Neuron (in vitro differentiated cells): ENCODE results near the gene FARSA.
"Not testable (repeated sequence)": the region's sequence is repeated elsewhere in the genome, so short reads cannot be mapped to it uniquely, and the experiment has no call there.

Experiments
- H2AFZ ChIP-seq: one replicate; pipeline ENCODE4 v1.6.1; 2013; ENCODE audit warnings: low read depth, mild to moderate bottlenecking, inconsistent platforms, low read length, moderate library complexity
- H3K27me3 ChIP-seq: one replicate; pipeline ENCODE4 v1.6.1; 2013; ENCODE audit warnings: low read length; ENCODE audit not compliant: insufficient read depth
- H3K36me3 ChIP-seq: one replicate; pipeline ENCODE4 v1.6.1; 2013; ENCODE audit warnings: low read length; ENCODE audit not compliant: insufficient read depth
- H3K4me1 ChIP-seq: one replicate; pipeline ENCODE4 v1.6.1; 2013; ENCODE audit warnings: low read length; ENCODE audit not compliant: insufficient read depth
- H3K4me3 ChIP-seq: 2 replicates; pipeline ENCODE4 v1.5.1; 2013; ENCODE audit warnings: mild to moderate bottlenecking, low read length, moderate library complexity
- H3K9me3 ChIP-seq: one replicate; pipeline ENCODE4 v1.6.1; 2013; ENCODE audit warnings: low read length

Gene FARSA

DNA sequence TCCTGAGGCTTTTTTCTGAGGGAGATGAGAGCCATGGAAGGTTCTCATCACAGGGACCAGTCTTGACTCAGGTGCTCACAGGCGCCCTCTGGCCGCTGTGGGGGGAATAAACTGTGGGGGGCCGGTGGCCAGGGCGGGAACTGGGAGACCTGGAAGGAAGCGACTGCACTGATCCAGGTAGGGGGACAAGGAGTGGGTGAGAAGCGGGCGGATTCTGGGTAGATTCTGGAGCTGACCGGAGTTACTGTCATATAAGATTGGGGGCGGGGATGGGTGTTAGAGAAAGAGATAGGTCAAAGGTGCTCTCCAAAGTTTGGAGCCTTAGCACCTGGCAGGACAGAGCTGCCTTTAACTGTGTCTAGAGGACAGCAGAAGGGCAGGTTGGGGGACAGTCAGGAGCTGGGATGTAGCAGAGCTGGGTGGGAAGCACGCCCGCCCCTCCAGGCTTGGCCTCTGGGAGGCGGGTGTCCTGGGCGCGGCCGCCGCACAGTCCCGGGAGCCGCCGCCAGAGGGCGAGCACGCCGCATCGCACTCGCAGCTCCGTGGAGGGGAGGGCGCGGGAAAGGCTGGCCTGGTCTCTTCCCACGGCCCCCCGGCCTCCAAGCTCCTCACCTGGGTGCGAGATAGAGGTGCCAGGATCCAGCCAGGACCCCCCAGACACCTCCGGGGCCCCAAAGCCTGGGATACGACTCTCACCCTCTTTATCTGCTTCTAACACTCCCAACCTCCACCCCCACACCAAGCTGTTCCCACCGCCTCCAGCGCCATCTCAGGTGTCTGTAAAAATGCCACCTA is 31.7 kb upstream of the FARSA start:
- Histone ChIP-seq H3K27me3 (no peaks in the 10 kb centered on the region), H3K9me3 (no peaks in the 10 kb centered on the region), H3K4me1 (peaks cover 8% of the 10 kb centered on the region), H2AFZ (peak overlapping the region; percentile 42), H3K4me3 (peak overlapping the region; percentile 35), H3K36me3 (no peaks in the 10 kb centered on the region)

DNA sequence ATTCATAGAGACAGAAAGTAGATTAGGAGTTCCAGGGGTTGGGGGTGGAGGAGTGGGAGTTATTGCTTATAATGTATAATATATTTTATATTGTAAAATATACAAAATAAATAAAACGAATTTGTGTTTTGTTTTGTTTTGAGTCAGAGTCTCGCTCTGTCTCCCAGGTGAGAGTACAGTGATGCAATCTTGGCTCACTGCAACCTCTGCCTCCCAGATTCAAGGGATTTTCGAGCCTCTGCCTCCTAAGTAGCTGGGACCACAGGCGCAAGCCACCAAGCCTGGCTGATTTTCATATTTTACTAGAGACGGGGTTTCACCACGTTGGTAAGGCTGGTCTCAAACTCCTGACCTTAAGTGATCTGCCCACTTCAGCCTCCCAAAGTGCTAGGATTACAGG is 26.0 kb upstream of the FARSA start:
- no peak overlapping the region for H3K4me3 ChIP-seq
- peaks cover 10% of the 10 kb centered on the region for H3K36me3 ChIP-seq
- peaks cover 9% of the 10 kb centered on the region for H3K4me1 ChIP-seq
- H2AFZ ChIP-seq, result no peak overlapping the region
- no peaks in the 10 kb centered on the region for H3K27me3 ChIP-seq
- no peaks in the 10 kb centered on the region for H3K9me3 ChIP-seq

DNA sequence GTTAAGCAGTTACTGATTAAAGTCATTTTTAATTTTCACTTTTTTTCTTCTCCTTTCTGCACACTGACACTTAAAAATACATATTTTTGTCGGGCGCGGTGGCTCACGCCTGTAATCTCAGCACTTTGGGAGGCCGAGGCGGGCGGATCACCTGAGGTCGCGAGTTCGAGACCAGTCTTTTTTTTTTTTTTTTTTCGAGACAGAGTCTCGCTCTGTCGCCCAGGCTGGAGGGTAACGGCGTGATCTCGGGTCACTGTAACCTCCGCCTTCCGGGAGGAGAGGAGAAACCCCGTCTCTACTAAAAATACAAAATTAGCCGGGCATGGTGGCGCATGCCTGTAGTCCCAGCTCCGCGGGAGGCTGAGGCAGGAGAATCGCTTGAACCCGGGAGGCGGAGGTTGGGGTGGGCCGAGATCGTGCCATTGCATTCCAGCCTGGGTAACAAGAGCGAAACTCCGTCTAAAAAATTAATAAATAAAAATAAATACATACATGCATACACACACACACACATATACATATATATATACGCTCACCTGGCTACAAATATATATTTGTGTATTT is 24.0 kb upstream of the FARSA start:
- Histone ChIP-seq H2AFZ (peak overlapping the region; percentile 17), H3K36me3 (peaks cover 26% of the 10 kb centered on the region), H3K4me3 (peak overlapping the region; percentile 62)
- not testable (repeated sequence) for H3K27me3 ChIP-seq, H3K9me3 ChIP-seq, H3K4me1 ChIP-seq

DNA sequence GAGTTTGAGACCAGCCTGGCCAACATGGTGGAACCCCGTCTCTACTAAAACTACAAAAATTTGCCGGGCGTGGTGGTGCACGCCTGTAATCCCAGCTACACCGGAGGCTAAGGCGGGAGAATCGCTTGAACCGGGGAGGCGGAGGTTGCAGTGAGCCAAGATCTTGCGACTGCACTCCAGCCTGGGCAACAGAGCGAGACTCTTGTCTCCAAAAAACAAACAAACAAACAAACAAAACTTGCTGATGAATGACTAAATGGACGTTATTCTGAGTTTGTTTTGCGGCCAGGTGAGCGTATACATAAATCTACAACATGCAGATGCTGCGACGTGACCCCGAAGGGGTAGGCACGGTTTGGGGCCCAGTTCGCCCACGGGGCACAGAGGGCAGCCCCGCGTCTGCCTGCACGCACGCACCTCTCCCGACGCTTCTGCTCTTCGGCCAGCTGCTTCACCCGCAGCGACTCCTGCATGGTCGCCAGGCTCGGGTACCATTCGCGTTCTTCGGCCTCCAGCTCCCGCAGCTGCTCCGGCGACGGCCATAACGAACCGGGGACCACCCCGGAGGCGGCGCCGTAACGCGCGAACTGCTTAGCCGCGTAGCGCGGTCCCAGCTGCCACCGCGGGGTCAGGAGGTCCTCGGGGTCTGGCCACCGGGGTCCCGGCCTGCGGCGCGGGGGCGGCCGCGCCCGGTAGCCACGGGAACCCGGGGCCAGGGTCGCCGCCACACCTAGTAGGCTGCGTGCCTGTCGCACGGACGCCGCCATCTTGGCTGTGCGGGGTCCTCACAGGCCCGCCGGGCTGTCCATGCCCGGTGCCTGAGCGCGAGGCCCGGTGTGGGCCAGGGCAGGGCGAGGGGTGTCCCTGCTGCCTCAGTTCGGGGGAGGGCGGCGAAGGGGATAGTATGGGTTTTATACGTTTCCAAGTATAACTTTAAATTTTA is 23.2 kb upstream of the FARSA start, which contains the start of gene GADD45GIP1:
Gene GADD45GIP1, minus strand, starts transcription at position 778 of the 943 bp plus-strand sequence. Its CDS starts 11 bp downstream, at position 767.
- peaks cover 33% of the 10 kb centered on the region for H3K36me3 ChIP-seq
- H2AFZ ChIP-seq, result peak within 1 kb of the TSS; percentile 17
- H3K27me3 ChIP-seq, result no peaks in the 10 kb centered on the region
- peak within 1 kb of the TSS; percentile 62 for H3K4me3 ChIP-seq
- H3K4me1 ChIP-seq, result peaks cover 9% of the 10 kb centered on the region
- H3K9me3 ChIP-seq, result no peaks in the 10 kb centered on the region

DNA sequence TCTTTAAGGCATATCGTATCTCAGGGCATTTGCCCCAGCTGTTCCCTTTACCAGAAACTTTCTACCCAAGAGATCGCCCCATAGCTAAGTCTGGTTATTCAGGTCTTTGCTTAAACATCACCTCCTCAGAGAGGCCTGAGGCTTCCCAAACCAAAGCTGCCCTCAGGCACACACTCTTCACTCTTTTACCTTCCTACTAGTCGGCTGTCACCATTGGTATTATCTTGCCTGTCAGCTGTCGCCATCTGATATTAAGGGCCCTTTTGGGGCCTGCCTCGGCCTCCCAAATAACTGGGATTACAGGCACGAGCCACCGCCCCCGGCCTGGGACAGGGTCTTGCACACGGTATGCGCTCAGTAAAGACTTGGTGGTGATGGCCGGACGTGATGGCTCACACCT is 22.5 kb upstream of the FARSA start:
- peaks cover 9% of the 10 kb centered on the region for H3K4me1 ChIP-seq
- no peaks in the 10 kb centered on the region for H3K9me3 ChIP-seq
- no peak overlapping the region for H2AFZ ChIP-seq
- peak overlapping the region; percentile 62 for H3K4me3 ChIP-seq
- peaks cover 39% of the 10 kb centered on the region for H3K36me3 ChIP-seq
- no peaks in the 10 kb centered on the region for H3K27me3 ChIP-seq

DNA sequence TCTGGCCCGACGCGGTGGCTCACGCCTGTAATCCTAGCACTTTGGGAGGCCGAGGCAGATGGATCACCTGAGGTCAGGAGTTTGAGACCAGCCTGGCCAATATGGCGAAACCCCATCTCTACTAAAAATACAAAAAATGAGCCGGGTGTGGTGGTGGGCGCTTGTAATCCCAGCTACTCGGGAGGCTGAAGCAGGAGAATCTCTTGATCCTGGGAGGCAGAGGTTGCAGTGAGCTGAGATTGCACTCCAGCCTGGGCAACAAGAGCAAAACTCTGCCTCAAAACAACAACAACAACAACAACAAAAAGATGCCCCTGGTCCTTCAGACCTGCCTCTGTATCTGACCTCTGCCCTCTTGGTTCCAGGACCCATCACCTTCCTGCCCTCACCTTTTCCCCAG is 22.1 kb upstream of the FARSA start:
- not testable (repeated sequence) for H2AFZ ChIP-seq, H3K4me1 ChIP-seq, H3K27me3 ChIP-seq, H3K9me3 ChIP-seq
- Histone ChIP-seq H3K36me3 (peaks cover 43% of the 10 kb centered on the region), H3K4me3 (peak overlapping the region; percentile 62)

DNA sequence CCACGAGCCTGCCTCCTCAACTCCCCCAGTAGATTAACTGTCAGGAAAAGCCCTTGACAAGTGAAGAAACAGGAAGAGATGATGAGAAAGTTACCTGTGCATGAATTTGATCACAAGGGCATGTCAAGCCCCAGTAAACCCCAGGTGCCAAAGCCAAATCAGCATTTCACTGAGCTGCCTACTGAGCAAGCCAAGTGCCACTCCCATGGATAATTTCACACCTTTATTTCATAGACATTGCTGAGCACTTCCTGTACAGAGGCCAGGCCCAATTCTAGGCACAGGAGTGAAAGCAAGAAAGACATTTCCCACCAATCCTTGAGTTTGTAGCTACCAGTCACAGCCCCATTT is 21.1 kb upstream of the FARSA start:
- peaks cover 51% of the 10 kb centered on the region for H3K36me3 ChIP-seq
- peaks cover 9% of the 10 kb centered on the region for H3K4me1 ChIP-seq
- H3K27me3 ChIP-seq, result no peaks in the 10 kb centered on the region

DNA sequence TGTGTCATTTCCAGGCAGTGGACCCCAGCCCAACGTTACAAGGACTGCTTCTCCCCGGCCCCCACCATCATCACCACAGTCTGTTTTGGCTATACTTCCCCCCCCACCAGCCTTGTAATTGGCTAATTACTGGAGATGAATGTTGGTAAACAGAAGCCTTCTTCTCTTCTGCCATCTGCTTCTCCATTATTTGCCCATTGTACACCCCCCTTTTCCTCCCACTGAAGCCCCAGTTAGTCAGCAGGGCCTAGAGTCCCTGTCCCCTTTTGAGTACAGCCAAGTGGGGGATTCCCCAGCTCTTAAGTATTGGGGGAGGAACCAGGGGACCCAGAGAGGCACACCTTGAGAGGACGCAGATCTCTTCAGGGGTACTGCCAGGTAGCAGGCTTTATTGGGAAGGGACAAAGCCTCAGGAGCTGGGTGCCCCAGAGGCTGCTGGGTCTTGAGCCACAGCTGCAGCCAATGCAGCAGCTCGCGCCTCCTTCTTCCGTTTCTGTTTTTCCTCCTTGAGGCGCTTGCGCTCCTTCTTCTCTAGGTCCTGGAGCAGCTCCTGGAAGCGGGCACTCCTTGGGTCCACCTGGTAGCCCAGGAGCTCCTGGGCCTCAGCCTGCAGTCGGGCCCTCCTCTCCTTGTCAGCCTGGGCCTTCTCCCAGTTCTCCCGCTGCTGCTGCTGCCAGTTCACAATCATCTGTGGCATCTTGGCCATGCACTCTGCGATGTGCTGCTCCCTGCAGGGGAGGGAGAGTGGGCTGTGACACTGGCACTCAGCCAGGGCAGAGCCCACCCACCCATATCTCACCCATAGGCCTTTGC is 20.5 kb upstream of the FARSA start:
- H3K9me3 ChIP-seq, result no peaks in the 10 kb centered on the region
- H3K4me1 ChIP-seq, result peaks cover 9% of the 10 kb centered on the region
- H3K4me3 ChIP-seq, result no peak overlapping the region
- no peak overlapping the region for H2AFZ ChIP-seq
- peaks cover 57% of the 10 kb centered on the region for H3K36me3 ChIP-seq
- no peaks in the 10 kb centered on the region for H3K27me3 ChIP-seq

More for the DNA sequence above, 21.1 kb upstream of the FARSA start:
- Histone ChIP-seq H3K9me3 (no peaks in the 10 kb centered on the region), H2AFZ (no peak overlapping the region), H3K4me3 (no peak overlapping the region)

DNA sequence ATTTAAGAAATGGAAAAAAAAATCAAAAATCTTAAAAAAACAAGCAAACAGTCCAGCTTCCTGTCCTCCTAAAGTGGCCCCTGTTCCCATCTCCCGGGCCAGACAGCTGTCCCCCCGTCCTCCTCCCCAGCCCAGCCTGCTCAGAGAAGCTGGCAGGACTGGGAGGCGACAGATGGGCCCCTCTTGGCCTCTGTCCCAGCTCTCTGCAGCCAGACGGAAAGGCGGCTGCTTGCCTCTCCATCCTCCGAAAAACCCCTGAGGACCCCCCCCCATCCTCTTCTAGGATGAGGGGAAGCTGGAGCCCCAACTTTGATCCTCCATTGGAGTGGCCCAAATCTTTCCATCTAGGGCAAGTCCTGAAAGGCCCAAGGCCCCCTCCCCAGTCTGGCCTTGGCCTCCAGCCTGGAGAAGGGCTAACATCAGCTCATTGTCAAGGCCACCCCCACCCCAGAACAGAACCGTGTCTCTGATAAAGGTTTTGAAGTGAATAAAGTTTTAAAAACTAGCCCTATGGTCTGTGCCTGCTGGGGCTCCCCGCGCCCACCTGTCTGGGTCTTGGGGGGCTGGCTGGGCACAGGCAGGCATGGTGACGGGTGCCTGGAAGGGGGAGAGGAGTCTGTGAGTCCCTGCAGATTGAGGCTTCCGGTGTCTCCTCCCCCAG is 19.8 kb upstream of the FARSA start:
- H3K4me3 ChIP-seq, result no peak overlapping the region
- H3K4me1 ChIP-seq, result peaks cover 9% of the 10 kb centered on the region
- H3K36me3 ChIP-seq, result peaks cover 64% of the 10 kb centered on the region

DNA sequence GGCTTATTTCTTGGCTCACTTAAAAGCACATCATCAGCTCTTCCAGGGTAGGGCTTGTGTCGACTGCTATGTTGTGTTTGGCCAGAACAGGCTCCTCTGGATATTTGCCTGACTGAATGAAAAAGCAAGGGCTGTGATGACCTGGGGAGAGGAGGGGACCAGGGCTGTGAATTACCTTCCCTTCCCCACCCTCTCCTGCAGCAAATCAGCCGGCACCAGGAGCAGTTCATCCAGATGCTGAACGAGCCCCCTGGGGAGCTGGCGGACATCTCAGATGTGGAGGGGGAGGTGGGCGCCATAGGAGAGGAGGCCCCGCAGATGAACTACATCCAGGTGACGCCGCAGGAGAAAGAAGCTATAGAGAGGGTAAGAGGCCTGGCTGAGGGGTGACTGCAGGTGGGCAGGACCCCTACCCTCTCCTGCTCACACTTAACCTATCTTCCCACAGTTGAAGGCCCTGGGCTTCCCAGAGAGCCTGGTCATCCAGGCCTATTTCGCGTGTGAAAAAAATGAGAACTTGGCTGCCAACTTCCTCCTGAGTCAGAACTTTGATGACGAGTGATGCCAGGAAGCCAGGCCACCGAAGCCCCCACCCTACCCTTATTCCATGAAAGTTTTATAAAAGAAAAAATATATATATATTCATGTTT is 19.1 kb upstream of the FARSA start:
- Histone ChIP-seq H3K27me3 (no peaks in the 10 kb centered on the region), H3K9me3 (no peaks in the 10 kb centered on the region), H3K36me3 (peaks cover 70% of the 10 kb centered on the region), H3K4me1 (peaks cover 9% of the 10 kb centered on the region), H3K4me3 (no peak overlapping the region), H2AFZ (no peak overlapping the region)

More for the DNA sequence above, 19.8 kb upstream of the FARSA start:
- Histone ChIP-seq H3K27me3 (no peaks in the 10 kb centered on the region), H3K9me3 (no peaks in the 10 kb centered on the region), H2AFZ (no peak overlapping the region)

DNA sequence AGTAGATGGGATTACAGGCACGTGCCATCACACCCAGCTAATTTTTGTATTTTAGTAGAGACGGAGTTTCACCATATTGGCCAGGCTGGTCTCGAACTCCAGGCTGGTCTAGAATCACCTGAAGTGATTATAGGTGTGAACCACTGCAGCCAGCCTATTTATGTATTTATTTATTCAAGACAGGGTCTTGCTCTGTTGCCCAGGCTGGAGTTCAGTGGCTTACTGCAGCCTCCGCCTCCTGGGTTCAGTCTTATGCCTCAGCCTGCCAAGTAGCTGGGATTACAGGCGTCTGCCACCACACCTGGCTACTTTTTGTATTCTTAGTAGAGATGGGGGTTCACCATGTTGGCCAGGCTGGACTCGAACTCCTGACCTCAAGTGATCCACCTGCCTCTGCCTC is 18.5 kb upstream of the FARSA start:
- H3K9me3 ChIP-seq, H3K27me3 ChIP-seq, H2AFZ ChIP-seq, H3K4me3 ChIP-seq: not testable (repeated sequence)
- peaks cover 75% of the 10 kb centered on the region for H3K36me3 ChIP-seq
- peaks cover 12% of the 10 kb centered on the region for H3K4me1 ChIP-seq
